C4-2B (cell line): ENCODE measurements around the gene NAGPA.

Experiments used
- H3K27ac ChIP-seq: fragments of 450-650 bp; 2 replicates; pipeline ENCODE4 v1.5.1; 2017
- ZFX ChIP-seq: fragments of 450-650 bp; IDR thresholded peaks from 2 replicates; pipeline ENCODE4 v1.6.1; 2017
- TF ChIP-seq, protein P1 (sequence below): fragments of 450-650 bp; conservative IDR thresholded peaks from 2 replicates; pipeline ENCODE4 v1.5.1; 2017; ENCODE audit warnings: mild to moderate bottlenecking

Gene NAGPA

DNA sequence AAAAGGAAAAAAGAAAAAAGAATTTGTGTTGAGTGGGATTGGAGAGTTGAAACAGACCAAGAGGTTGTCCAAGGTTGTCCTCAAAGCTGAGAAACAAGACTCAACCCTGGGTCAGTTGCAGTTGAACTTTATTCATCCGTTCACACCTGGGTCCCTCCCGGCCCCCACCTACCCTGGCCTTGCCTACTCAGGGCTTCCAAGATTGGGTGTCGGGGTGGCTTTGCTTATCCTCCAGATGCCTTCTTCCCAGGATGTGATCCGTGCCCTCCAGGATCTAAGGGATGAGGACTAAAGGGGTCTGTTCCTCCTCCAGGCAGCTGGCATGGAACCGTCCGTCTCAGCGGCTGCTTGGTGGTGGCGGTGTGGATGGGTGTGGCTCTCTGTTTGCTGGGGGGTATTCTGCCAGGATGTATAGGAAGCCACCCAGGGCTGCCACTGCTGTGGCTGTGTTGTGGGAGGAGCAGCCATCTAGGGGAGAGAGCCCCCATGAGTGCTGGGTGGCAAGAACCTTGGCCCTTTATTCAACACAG, 10.3 kb upstream of the NAGPA start:
- TF ChIP-seq, protein P1, sequence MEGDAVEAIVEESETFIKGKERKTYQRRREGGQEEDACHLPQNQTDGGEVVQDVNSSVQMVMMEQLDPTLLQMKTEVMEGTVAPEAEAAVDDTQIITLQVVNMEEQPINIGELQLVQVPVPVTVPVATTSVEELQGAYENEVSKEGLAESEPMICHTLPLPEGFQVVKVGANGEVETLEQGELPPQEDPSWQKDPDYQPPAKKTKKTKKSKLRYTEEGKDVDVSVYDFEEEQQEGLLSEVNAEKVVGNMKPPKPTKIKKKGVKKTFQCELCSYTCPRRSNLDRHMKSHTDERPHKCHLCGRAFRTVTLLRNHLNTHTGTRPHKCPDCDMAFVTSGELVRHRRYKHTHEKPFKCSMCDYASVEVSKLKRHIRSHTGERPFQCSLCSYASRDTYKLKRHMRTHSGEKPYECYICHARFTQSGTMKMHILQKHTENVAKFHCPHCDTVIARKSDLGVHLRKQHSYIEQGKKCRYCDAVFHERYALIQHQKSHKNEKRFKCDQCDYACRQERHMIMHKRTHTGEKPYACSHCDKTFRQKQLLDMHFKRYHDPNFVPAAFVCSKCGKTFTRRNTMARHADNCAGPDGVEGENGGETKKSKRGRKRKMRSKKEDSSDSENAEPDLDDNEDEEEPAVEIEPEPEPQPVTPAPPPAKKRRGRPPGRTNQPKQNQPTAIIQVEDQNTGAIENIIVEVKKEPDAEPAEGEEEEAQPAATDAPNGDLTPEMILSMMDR: no peak
- TF ChIP-seq ZFX: no peak
- no peak overlapping the region for H3K27ac ChIP-seq

DNA sequence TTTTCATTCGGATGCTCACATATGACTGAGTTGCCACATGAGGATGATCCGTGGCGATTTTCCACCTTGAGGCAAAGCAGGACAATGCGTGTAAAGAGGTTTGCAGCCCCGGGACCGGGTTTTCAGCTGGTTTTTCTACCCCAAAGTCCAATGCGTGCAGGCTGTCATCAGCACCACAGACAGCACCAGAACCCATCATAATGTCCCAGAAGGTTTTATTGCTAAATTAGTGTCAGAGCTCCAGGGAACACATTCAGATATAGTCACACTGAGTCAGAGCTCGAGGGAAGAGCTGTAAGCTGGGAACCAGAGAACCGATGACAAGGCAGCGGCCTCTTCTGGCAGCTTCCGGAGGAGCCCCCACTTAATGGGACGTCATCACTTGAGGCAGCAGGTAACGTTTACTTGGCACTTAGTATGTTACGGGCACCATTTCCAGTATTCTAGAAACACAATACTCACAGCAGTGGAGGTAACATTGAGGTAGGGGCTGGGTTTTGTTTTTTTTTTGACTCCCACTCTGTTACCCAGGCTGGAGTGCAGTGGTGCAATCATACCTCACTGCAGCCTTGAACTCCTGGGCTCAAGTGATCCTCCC, 8.9 kb upstream of the NAGPA start:
- no peak for TF ChIP-seq ZFX
- TF ChIP-seq, protein P1: no peak; the same call in 1 of the 2 replicates
- H3K27ac ChIP-seq: no peak overlapping the region

DNA sequence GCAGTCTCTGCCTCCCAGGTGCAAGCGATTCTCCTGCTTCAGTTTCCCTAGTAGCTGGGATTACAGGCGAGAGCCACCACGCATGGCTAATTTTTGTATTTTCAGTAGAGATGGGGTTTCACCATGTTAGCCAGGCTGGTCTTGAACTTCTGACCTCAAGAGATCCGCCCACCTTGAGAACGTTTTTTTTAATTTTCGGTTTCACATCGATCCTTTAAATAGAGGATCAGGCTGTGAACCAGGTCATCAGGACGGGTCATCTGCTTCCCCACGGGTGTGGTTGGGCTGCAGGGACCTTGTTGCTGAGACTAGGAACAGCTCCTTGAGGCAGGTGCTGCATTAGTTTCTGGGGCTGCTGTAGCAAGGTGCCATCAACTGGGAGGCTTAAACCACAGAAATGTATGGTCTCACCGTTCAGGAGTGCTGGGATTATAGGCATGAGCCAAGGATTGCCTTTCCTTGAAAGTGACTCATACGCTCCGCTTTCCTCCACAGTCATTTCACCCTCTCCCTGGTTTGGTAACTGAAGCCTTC, 7.9 kb upstream of the NAGPA start:
- TF ChIP-seq, protein P1: no peak
- TF ChIP-seq ZFX: no peak
- no peak overlapping the region for H3K27ac ChIP-seq

DNA sequence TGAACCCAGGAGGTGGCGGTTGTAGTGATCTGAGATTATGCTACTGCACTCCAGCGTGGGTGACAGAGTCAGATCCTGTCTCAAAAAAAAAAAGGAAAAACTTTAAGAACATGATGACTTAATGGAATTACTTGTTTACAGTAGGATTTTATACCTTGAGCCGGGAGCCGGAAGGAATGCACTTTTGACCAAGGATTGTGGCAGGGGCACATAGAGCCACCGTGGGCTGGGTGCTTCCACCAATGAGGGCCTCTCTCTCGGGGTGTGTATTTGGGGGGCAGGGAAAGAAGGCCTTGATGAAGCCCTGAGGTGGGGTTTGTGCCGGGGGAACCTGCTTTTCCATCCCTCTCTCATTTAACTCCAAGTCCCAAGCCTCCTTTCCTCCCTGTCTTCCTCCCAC, 6.7 kb upstream of the NAGPA start:
- no peak overlapping the region for H3K27ac ChIP-seq
- TF ChIP-seq ZFX: no peak
- TF ChIP-seq, protein P1: no peak

DNA sequence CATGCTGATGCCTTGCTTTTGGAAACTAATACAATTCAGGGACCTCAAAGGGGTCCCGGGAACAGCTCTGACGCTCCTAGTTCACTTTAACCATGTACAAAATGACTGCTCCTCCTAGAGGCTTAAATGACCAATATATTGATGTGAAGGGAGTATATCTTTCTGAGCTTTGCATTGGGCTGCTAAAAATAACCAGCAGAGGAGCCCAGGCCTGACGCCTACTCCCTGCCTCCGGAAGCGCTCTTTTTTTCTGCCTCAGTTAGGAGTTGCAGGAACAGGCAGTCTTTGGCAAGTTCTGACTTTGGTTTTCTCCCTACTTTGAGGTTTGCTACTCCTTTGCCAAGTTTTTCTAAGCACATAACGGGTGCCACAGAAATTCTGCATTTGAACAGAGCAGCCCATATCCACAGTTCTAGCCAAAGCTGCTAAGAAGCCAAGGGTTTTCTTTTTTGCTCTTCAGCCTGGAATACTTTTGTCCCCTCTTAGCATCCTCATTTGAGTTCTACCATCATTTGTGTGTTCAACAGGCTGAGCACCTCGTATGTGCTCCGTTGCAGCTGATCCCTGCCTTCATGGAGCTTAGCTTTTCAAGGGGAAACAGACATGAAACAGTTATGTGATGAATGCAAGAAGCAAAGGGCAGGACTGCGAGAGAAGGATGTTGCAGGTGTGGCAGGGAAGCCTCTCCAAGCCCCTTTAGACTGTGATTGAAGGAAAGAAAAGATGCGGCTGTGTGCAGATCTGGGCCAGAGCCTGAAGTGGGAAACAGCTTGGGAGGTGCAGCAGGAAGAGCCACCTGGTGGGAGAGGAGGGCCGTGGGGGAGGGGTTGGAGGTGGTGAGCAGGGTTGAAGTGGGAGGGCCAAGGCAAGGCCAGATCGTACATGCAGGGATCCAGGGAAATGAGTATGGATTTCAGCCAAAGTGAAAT, 2.8 kb upstream of the NAGPA start:
- no peak for TF ChIP-seq ZFX
- TF ChIP-seq, protein P1: no peak
- H3K27ac ChIP-seq: no peak overlapping the region

DNA sequence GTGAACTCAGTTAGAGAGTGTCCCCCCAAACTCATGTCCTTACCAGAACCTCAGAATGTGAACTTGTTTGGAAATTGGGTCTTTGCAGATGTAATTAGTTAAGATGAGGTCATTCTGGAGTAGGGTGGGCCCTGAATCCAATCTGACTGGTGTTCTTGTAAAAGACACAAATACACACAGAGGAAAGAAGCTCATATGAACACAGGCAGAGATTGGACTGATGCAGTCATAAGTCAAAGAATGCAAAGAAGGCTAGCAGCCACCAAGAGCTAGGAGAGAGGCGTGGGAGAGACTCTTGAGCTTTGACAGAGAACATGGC, 2.1 kb upstream of the NAGPA start:
- no peak for TF ChIP-seq ZFX
- TF ChIP-seq, protein P1: no peak
- H3K27ac ChIP-seq: no peak overlapping the region

DNA sequence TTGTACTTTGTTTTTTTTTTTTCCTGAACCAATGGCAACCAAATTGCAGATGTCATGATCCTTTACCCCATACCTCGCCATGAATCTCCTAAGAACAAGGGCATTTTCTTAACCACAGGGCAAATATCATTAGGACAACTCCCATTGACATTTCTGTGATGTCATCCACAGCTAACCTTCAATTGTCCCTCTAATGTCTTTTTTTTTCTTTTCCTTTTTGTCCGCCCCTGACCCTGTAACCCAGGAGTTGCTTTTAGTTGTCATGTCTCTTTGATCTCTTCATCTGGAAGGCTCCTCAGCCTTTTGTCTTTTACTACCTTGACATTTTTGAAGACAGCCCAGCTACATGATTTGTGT, 410 bp upstream of the NAGPA start:
- peak overlapping the region; percentile 68 for H3K27ac ChIP-seq
- TF ChIP-seq, protein P1: no peak
- no peak for TF ChIP-seq ZFX
